ENCODE data around the gene P2RX4. TPM values are rescaled to one million over a fixed set of nuclear protein-coding genes. Genes with fewer than 3 reads are reported as not detected.

P2RX4 gene
- total RNA-seq, 1 experiment from 2014 or later: 8.1 TPM

DNA sequence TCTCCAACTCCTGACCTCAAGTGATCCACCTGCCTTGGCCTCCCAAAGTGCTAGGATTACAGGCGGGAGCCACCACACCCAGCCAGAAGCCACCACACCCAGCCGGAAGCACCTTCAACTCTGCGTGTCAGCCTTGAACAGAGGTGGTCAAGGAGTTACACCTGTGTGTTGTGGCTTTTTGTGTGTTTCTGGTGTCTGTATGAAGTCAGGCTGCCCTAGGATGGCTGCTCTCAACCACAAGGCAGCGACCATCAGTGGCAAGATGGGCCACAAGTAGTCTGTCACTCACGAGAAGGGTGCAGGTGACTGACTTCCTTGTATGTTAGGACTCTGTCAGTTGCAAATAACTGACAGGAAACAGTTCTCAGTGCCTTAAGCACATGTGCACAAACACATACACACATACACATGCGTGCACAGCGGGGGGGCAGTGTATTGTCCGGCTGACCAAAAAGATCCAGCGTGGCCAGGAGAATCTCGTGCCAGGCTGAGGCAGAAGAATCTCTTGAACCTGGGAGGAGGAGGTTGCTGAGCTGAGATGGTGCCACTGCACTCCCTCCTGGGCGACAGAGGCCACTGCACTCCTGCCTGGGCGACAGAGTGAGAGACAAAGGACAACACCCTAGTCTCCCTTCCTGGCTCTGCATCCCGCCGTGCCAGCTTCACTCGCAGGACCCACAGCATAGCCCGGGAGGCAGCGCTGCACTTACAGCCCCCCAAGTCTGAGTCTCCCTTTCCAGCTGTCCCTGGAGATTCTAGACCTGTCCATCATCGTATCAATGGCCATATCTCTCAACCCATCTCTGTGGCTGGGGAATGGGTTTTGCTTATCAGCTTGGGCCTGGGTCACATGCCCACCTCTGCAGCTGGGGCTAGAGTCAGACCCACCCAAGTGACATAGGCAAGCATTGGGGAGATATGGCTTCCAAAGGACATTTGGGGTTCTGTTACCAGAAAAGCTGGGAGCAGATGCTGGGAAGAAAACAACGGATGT lies 13.7 kb downstream of the P2RX4 start:
- WGBS (ENCODE audit: extremely low coverage, insufficient read length, low lambda C conversion rate): no CpG with 5 or more reads among the region's 19 CpGs
- Histone ChIP-seq H2BK12ac (ENCODE audit: insufficient read length, low read depth, low read length) (no peak overlapping the region), H2BK5ac (ENCODE audit: insufficient read length, low read length) (no peak overlapping the region), H2BK20ac (ENCODE audit: low read depth, low read length, poor library complexity, severe bottlenecking) (no peak overlapping the region), H2AK5ac (ENCODE audit: insufficient read length, low read length) (no peak overlapping the region), H3K56ac (ENCODE audit: insufficient read length, low read depth, low read length) (no peak overlapping the region), H3K4ac (ENCODE audit: low read depth, low read length) (no peak overlapping the region), H3K14ac (ENCODE audit: insufficient read depth, low read length) (no peak overlapping the region), H3K27me3 (ENCODE audit: insufficient read depth, low read length) (no peaks in the 10 kb centered on the region), H3K23ac (ENCODE audit: insufficient read length, low read depth, low read length) (no peak overlapping the region), H3K4me1 (ENCODE audit: insufficient read depth, low read length) (no peaks in the 10 kb centered on the region), H3T11ph (ENCODE audit: low read length) (no peak overlapping the region), H3K18ac (ENCODE audit: insufficient read length, low read depth, low read length) (no peak overlapping the region), H2AFZ (ENCODE audit: low read length) (no peak overlapping the region), H3K23me2 (ENCODE audit: insufficient read length, low read depth, low read length, poor library complexity, severe bottlenecking) (no peaks in the 10 kb centered on the region), H2BK120ac (ENCODE audit: low read depth, low read length, poor library complexity, severe bottlenecking) (no peak overlapping the region), H3K4me2 (ENCODE audit: insufficient read depth, insufficient read length, low read length) (no peak overlapping the region), H2BK15ac (ENCODE audit: low read depth, low read length) (no peak overlapping the region), H3K9ac (ENCODE audit: extremely low read depth, insufficient read length, low read length) (no peak overlapping the region), H3K79me1 (ENCODE audit: insufficient read depth, low read depth, low read length, poor library complexity, severe bottlenecking) (no peaks in the 10 kb centered on the region), H4K5ac (ENCODE audit: insufficient read length, low read depth, low read length) (no peak overlapping the region), H4K20me1 (ENCODE audit: control insufficient read depth, insufficient read depth, insufficient read length) (no peaks in the 10 kb centered on the region), H4K91ac (ENCODE audit: insufficient read length, low read depth, low read length) (no peak overlapping the region), H3K79me2 (ENCODE audit: insufficient read depth, low read length) (no peaks in the 10 kb centered on the region), H3K9me3 (ENCODE audit: control insufficient read depth, low read depth, low read length) (no peaks in the 10 kb centered on the region), H4K8ac (replicated peaks; ENCODE audit: insufficient read length, low read depth, low read length) (no peak overlapping the region), H3K27ac (ENCODE audit: insufficient read length, low read depth, low read length) (no peak overlapping the region)
- TF ChIP-seq, protein P1, sequence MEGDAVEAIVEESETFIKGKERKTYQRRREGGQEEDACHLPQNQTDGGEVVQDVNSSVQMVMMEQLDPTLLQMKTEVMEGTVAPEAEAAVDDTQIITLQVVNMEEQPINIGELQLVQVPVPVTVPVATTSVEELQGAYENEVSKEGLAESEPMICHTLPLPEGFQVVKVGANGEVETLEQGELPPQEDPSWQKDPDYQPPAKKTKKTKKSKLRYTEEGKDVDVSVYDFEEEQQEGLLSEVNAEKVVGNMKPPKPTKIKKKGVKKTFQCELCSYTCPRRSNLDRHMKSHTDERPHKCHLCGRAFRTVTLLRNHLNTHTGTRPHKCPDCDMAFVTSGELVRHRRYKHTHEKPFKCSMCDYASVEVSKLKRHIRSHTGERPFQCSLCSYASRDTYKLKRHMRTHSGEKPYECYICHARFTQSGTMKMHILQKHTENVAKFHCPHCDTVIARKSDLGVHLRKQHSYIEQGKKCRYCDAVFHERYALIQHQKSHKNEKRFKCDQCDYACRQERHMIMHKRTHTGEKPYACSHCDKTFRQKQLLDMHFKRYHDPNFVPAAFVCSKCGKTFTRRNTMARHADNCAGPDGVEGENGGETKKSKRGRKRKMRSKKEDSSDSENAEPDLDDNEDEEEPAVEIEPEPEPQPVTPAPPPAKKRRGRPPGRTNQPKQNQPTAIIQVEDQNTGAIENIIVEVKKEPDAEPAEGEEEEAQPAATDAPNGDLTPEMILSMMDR (conservative IDR thresholded peaks at IDR 0.05): peak; percentile 57; the same call in 2 of the 3 replicates
- DNase-seq: peak; percentile 67
- no peaks in the 10 kb centered on the region for H3K27me3 Mint-ChIP-seq (ENCODE audit: low read depth)
- H3K9me3 Mint-ChIP-seq: no peaks in the 10 kb centered on the region
- H3K27ac Mint-ChIP-seq: peak overlapping the region in 1 of 3 experiments; percentile 65; a peak in 2 of 7 replicates
- no peak overlapping the region for H3K4me3 Mint-ChIP-seq
- H3K4me1 Mint-ChIP-seq: peaks cover 0 to 3% of the 10 kb centered on the region in 2 experiments; a peak in 1 of 4 replicates
- H3K36me3 Mint-ChIP-seq (ENCODE audit: insufficient read depth in 1 of 3, low read depth in 3 of 3): peaks cover 1 to 5% (median 2%) of the 10 kb centered on the region in 3 experiments; a peak in 5 of 7 replicates

Measured in H9 (cell line).